22Rv1 (cell line): ENCODE measurements around the gene LTK.

ENCODE experiments used
- CTCF ChIP-seq: fragments of 450-650 bp; IDR thresholded peaks from 2 replicates; pipeline ENCODE4 v1.5.1; 2017; ENCODE audit warnings: mild to moderate bottlenecking
- ZFX ChIP-seq: fragments of 450-650 bp; IDR thresholded peaks from 2 replicates; pipeline ENCODE4 v1.6.1; 2017; ENCODE audit warnings: antibody characterized with exemption, borderline replicate concordance

GRCh38 chr15:41562784-41563198 is 49.2 kb upstream of the LTK start:
- TF ChIP-seq CTCF (no peak), ZFX (no peak)
